ENCODE results near the gene LIN7A.

LIN7A gene

DNA sequence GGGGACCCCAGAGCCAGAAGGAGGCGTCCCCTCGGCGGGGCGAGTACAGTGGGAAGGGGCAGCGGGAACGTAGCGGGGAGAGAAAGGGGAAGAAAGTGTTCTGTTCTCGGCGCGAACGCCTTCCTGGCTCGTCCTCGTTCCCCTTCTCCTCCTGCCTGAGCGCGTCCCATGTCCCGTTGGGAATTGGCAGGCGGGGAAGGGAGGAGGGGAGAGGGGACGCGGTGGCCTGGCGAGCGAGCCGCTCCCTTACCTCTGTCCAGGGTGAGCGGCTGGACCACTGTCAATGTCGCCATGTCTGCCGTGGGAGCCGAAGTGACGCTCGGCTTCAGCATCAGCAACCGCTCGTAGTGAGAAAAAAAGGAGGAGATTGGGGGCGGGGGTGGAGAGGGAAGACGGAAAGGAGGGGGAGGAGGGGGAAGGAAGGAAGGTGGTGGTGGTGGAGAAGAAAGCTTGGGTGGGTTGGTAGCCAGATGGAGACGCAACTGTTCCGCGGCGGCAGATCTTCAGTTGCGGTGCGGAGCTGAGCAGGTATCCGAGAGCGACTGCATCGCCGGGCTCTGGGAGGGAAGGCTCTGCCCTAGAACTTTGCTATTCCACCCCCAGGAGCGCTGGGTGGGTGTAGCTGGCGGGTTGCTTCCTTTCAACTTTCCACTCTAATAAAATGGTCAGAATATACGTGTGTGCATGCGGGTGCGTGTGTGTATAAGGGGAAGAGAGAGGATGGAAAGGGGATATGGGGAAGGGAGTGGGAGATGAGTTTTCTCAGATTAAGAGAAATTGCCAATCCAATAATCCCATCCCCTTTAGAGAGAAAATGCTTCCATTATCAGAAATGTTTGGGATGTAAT, at the start of gene LIN7A:
Gene LIN7A, minus strand, starts transcription at position 544 of the 848 bp plus-strand sequence. Its CDS starts 212 bp downstream, at position 332.
- no peak for FAIRE-seq

- no peak for FAIRE-seq
These were observed 48.5 kb upstream of the LIN7A start for GRCh38 chr12:80986224-80986623.

DNA sequence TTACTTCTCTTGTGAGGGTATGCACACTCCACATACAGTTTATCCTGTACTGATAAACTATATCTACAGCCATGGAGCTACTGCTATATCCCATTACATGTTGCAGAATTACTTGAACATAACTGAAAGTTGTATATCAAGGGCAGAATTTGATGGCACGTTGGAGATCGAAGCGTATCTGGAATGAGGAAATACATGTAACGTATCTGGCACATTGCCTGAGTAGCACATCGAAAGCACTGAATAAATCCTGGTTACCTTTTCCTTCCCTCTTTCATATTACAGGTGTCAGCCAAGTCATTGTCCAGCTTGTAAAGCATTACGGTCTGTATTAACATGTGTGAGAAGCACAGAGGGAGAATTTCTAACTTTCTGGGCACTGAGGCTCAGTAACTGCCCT, 42.1 kb upstream of the LIN7A start:
- no peak for FAIRE-seq

DNA sequence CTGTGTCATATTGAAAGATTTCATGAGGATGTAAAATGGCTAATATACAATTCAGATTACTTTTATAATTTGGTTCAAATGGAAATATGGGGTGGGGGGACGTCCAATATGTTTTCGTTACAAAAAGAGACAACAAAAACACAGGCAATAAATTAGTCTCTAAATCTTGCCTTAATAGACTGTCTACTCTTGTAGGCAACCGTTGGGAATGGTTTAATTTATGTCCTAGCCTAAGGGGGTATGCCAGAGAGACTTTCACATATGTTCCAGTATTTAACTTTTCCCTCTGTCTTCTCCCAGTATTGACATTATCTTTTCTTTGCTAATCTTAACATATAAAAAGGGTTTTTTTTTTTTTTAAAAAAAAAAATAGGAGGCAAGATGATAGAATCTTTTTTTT, 41.5 kb upstream of the LIN7A start:
- FAIRE-seq, result no peak

DNA sequence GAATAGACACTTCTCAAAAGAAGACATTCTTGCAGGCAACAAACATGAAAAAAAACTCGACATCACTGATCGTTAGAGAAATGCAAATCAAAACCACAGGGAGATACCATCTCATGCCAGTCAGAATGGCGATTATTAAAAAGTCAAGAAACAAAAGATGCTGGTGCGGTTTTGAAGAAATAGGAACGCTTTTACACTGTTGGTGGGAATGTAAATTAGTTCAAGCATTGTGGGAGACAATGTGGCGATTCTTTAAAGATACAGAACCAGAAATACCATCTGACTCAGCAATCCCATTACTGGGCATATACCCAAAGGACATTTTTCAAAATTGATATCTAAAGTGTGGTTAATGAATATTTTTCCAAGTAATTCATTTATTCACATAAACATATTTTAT, 39.6 kb upstream of the LIN7A start:
- FAIRE-seq, result no peak

DNA sequence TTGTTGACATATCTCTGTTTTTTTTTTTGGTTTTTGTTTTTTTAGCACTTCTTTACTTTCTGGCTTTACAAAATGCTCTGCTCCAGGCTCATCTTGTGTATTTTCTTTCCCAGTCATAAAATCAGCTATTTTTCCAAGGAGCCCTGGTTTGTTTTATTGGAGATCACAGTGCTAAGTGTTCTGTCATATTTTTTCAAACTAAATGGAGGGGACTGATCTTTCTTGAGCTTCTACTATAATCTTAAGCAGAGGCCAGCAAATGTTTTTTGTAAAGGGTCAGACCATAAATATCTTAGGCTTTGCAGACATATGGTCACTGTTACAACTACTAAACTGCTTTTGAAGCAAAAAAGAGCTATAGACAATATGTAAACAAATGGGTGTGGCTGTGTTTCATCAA, 30.6 kb upstream of the LIN7A start:
- no peak for FAIRE-seq

- FAIRE-seq, result no peak
These were observed 29.8 kb upstream of the LIN7A start for GRCh38 chr12:80967565-80967964.

DNA sequence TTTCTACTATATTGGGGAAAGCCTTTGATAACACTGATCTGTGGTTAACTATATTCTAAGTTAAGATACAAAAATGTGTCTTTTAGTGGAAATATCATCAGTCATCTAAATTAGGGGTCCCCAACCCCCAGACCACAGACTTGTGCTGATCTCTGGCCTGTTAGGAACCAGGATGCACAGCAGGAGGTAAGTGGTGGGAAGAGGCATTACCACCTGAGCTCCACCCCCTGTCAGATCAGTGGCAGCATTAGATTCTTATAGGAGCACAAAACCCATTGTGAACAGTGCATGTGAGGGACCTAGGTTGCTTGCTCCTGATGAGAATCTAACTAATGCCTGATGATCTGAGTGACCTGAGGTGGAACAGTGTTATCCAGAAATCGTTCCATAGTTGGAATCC, 28.3 kb upstream of the LIN7A start:
- FAIRE-seq, result no peak

- no peak for FAIRE-seq
These were observed 20.4 kb upstream of the LIN7A start for GRCh38 chr12:80958162-80958561.

DNA sequence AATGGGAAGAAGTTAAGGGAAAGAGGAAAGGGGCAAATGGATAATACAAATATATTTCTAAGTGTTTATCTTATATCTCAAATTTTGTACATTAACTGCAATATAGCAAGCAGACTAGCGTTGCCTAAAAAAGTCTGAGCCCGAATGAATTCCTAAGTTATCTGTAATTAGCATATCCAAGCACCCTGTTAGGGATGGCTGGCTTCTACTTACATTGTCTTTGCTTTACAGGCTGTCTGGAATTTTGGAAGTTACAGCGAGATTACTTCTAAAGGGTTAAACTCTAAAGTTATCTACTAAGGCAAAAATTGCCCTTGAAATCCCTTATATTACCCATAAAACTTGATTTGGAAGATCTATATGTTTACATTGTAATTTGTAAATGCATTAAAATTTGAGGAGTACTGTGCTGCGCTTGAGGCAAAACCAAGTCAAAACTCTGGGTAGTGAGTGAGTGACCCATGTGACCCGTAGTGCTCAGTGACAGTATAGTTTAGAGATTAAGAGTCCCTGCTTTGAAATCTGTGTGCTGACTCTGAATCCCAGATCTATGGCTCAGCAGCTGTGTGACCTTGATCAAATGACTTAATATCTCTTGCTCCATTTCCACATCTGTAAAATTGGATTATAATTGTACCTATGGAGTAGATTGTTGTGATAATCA, 17.3 kb upstream of the LIN7A start:
- no peak for FAIRE-seq

- FAIRE-seq, result no peak
These were observed 14.7 kb upstream of the LIN7A start for GRCh38 chr12:80952443-80952842.

DNA sequence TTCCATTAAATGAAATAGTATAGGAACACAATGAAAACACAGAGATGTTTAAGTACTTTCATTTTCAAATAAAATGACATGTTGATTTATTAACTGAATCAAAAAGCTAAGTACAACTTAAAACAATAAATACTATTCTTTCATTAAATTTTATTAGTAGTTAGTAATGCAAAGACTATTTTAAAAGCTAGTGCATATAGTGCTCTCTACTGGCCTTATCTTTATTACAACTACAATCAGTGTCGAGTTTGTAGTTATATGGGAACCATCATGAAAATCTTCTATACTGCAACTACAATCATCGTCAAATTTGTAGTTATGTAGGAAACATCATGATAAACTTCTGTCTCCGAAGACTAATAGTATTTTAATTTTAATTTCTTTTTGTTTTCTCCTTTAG, 8.9 kb upstream of the LIN7A start:
- peak; percentile 91 for FAIRE-seq

GRCh38 chr12:80943338-80943737, 5.6 kb upstream of the LIN7A start:
- FAIRE-seq, result no peak

- FAIRE-seq, result no peak
These were observed 4.2 kb upstream of the LIN7A start for GRCh38 chr12:80941916-80942315.

DNA sequence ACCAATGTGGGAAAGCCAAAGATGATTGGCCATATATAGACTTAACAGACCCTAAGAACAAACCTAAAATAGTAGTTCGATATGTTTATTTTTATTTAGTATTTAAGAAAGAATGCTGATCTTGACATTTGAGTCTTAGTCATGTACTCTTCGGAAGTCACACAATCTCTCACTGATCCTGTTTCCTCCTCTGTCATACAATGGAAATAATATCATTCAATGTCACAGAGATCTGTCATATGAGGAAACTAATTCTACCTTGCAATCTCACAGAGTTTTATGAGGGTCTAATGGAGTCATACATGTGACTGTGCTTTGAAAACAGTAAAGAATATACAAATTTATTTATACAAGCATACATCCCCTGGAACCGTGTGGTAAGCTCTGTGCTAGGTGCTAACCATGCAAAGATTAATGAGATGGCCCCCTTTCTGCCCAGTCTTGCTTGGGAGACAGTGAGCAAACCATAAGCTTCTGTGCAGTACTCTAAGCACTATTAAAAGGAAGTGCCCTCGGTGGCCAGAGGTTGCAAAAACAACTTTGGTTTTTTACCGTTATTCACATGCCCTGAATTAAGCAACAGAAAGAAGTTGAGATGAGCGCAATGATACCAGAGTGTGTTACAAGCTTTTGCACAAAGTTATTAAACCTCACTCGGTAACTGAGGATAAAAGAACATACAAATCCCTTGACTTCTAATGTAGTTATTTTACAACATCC, 1.7 kb upstream of the LIN7A start:
- FAIRE-seq, result no peak

DNA sequence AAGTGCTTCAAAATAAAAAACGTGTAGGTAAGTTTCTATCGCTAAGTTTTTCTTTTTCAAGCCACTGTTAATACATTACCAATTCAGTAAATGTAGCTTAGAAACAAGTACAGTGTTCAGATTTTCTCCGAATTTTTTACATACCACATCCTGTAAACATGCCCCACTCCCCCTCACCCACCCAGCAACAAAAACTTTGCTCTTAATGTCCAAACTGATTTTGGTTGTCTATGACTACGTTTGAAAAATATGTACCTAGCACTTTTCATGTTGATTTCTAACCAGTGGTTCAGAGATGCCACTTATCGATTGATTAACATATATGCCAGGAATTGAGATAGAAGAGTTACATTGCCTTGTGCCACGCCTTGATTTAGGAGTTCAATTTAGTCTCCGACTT, 663 bp upstream of the LIN7A start:
- no peak for FAIRE-seq

- no peak for FAIRE-seq
These were observed 918 bp downstream of the LIN7A start for GRCh38 chr12:80936642-80937390.

DNA sequence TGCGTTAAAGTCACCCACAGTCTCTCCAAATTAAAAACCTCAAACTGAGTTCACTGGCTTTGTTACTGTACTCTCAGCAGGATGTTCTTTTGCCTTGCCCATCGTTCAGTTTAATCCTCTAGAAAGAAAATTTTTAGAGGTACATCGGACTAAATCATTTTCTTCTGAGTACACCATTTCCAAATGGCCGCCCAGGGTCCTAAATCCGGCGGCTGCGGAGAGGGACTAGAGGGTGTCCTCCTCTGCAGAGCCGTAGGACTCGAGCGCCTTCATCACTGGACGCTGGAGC, 1.4 kb downstream of the LIN7A start:
- FAIRE-seq, result no peak

- no peak for FAIRE-seq
These were observed 2.6 kb downstream of the LIN7A start for GRCh38 chr12:80935111-80935510.

DNA sequence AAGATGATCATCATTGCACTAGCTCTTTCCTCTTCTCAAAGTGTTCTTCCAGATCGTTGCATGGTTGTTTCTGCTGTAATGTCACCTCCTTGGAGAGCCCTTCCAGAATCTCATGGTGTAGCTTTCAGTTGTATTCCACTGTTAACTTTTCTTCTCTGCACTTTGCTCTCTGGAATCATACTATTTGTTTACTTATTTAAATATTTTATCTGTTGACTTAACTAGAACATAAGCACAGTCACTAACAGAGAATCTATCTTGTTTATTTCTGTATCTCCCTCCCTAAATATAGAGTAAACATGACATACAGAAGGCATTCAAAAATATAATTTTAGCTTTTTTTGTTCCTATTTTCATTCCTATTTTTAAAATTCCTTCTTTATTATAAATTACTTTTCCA, 11.8 kb downstream of the LIN7A start:
- peak; percentile 6 for FAIRE-seq

GRCh38 chr12:80925237-80925636, 12.5 kb downstream of the LIN7A start:
- FAIRE-seq, result no peak

GRCh38 chr12:80924437-80924836, 13.3 kb downstream of the LIN7A start:
- FAIRE-seq, result no peak

GRCh38 chr12:80920006-80920405, 17.7 kb downstream of the LIN7A start:
- FAIRE-seq, result no peak
